SK-N-SH (cell line): ENCODE results near the gene RBM38. TPM values are rescaled to one million over a fixed set of nuclear protein-coding genes. Genes with fewer than 3 reads are reported as not detected.

Experiments used
- CTCF ChIA-PET: fragments of 300-600, 350-600 bp; formaldehyde crosslinking; extraction: SDS; loops from one replicate; lab custom pipeline; 2021; lab: Yijun Ruan, JAX
- POLR2A ChIA-PET: fragments of 350-600 bp; sonication (Branson Sonifier 250); formaldehyde crosslinking; extraction: SDS; loops from one replicate; lab custom pipeline; 2020; ENCODE audit warnings: antibody characterized with exemption, inconsistent platforms; lab: Yijun Ruan, JAX
- DNase-seq: peaks from one replicate; pipeline ENCODE4 v3.0.0; 2012
- H2AFZ ChIP-seq: fragments of 200-600 bp; sonication (generic); 2 replicates; pipeline ENCODE4 v1.8.1; 2016; ENCODE audit warnings: antibody characterized with exemption, mild to moderate bottlenecking, low read depth
- H3F3A ChIP-seq: fragments of 200-600 bp; sonication (generic); replicated peaks from 2 replicates; pipeline ENCODE3; 2016; ENCODE audit warnings: antibody characterized with exemption, mild to moderate bottlenecking; ENCODE audit not compliant: insufficient read depth
- H3K27ac ChIP-seq, 2 experiments: fragments of 200-500 bp in 1 of 2; fragments of 200-600 bp in 1 of 2; sonication (Bioruptor generic) in 1 of 2; sonication (generic), shearing (Covaris generic) in 1 of 2; 2 replicates each; pipeline versions ENCODE4 v1.5.1 to v1.6.1; 2014 to 2016; ENCODE audit warnings: low read depth in 2 of 2, inconsistent platforms in 1 of 2, low read length in 1 of 2, mild to moderate bottlenecking in 1 of 2, mixed read lengths in 1 of 2
- H3K27me3 ChIP-seq: fragments of 200-600 bp; sonication (generic), shearing (Covaris generic); 2 replicates; pipeline ENCODE4 v1.6.1; 2016; ENCODE audit warnings: mixed run types; ENCODE audit not compliant: insufficient read depth
- H3K36me3 ChIP-seq, 2 experiments: fragments of 200-500 bp in 1 of 2; fragments of 200-600 bp in 1 of 2; sonication (Bioruptor generic) in 1 of 2; sonication (generic) in 1 of 2; replicated peaks in 1 of 2; 2 replicates each; pipeline versions ENCODE3 to v1.5.1; 2014 to 2016; ENCODE audit warnings: low read length in 1 of 2, mild to moderate bottlenecking in 1 of 2; ENCODE audit not compliant: insufficient read depth in 2 of 2, control insufficient read depth in 1 of 2
- H3K4me1 ChIP-seq, 2 experiments: fragments of 200-500 bp in 1 of 2; fragments of 200-600 bp in 1 of 2; sonication (Bioruptor generic) in 1 of 2; sonication (generic), shearing (Covaris generic) in 1 of 2; 2 replicates each; pipeline versions ENCODE4 v1.5.1 to v1.6.1; 2014 to 2016; ENCODE audit warnings: low read depth in 1 of 2, low read length in 1 of 2, mixed run types in 1 of 2; ENCODE audit not compliant: insufficient read depth in 2 of 2, control insufficient read depth in 1 of 2
- H3K4me2 ChIP-seq: fragments of 200-600 bp; sonication (generic), shearing (Covaris generic); 2 replicates; pipeline ENCODE4 v1.6.1; 2017; ENCODE audit warnings: mixed run types
- H3K4me3 ChIP-seq, 2 experiments: fragments of 200-500 bp in 1 of 2; fragments of 200-600 bp in 1 of 2; sonication (Bioruptor generic) in 1 of 2; sonication (generic), shearing (Covaris generic) in 1 of 2; 2 replicates each; pipeline versions ENCODE4 v1.5.1 to v1.8.1; 2014 to 2016; ENCODE audit warnings: low read depth in 2 of 2, inconsistent platforms in 1 of 2, low read length in 1 of 2, mild to moderate bottlenecking in 1 of 2, mixed read lengths in 1 of 2, moderate library complexity in 1 of 2
- H3K79me2 ChIP-seq: fragments of 200-600 bp; sonication (generic); 2 replicates; pipeline ENCODE4 v1.8.1; 2017; ENCODE audit warnings: mild to moderate bottlenecking; ENCODE audit not compliant: insufficient read depth
- H3K9ac ChIP-seq: fragments of 200-600 bp; sonication (generic); 2 replicates; pipeline ENCODE4 v1.6.1; 2017; ENCODE audit warnings: mixed run types
- H3K9me2 ChIP-seq: fragments of 200-600 bp; sonication (generic); 2 replicates; pipeline ENCODE4 v1.6.1; 2017; ENCODE audit warnings: mixed run types
- H3K9me3 ChIP-seq: fragments of 200-600 bp; sonication (generic); 2 replicates; pipeline ENCODE4 v1.6.1; 2017; ENCODE audit warnings: mixed run types, mild to moderate bottlenecking, moderate library complexity
- H4K20me1 ChIP-seq: fragments of 200-600 bp; sonication (generic); 2 replicates; pipeline ENCODE4 v1.6.1; 2017; ENCODE audit warnings: mild to moderate bottlenecking, mixed run types; ENCODE audit not compliant: insufficient read depth
- EP300 ChIP-seq, 2 experiments: IDR thresholded peaks; 2 replicates each; pipeline versions ENCODE4 v1.4.0 to v1.6.1; 2012; ENCODE audit warnings: borderline replicate concordance in 1 of 2, low read depth in 1 of 2, low read length in 1 of 2
- FOSL2 ChIP-seq: IDR thresholded peaks from 2 replicates; pipeline ENCODE4 v1.4.0; 2012; ENCODE audit warnings: low read depth, mild to moderate bottlenecking, moderate library complexity, borderline replicate concordance
- FOXM1 ChIP-seq: IDR thresholded peaks from 2 replicates; pipeline ENCODE4 v1.4.0; 2012; ENCODE audit warnings: low read depth, mild to moderate bottlenecking
- GATA2 ChIP-seq: sonication (generic); formaldehyde crosslinking; IDR thresholded peaks from 2 replicates; pipeline ENCODE4 v1.5.0; 2020; ENCODE audit warnings: mild to moderate bottlenecking, missing genetic modification reagents
- JUND ChIP-seq: IDR thresholded peaks from 2 replicates; pipeline ENCODE4 v1.4.0; 2012
- MXI1 ChIP-seq: IDR thresholded peaks from 2 replicates; pipeline ENCODE4 v1.6.1; 2012; ENCODE audit warnings: mild to moderate bottlenecking, low read depth, low read length, improper control_type of control experiment
- POLR2AphosphoS5 ChIP-seq: IDR thresholded peaks from 2 replicates; pipeline ENCODE4 v1.6.1; 2012; ENCODE audit warnings: low read depth, low read length
- TAF1 ChIP-seq: IDR thresholded peaks from 2 replicates; pipeline ENCODE4 v1.6.1; 2012; ENCODE audit warnings: low read depth, mild to moderate bottlenecking, low read length, moderate library complexity, borderline replicate concordance
- TCF12 ChIP-seq: IDR thresholded peaks from 2 replicates; pipeline ENCODE4 v1.4.0; 2012
- TEAD4 ChIP-seq: IDR thresholded peaks from 2 replicates; pipeline ENCODE4 v1.4.0; 2012; ENCODE audit warnings: mild to moderate bottlenecking, borderline replicate concordance; ENCODE audit not compliant: insufficient read depth
- YY1 ChIP-seq: IDR thresholded peaks from 2 replicates; pipeline ENCODE4 v1.4.0; 2012; ENCODE audit warnings: low read depth, mild to moderate bottlenecking
- WGBS: methylation state at CpG from one replicate; pipeline ENCODE4 v1.1.6; 2017; ENCODE audit warnings: low lambda C conversion rate; 5-methylcytosine and 5-hydroxymethylcytosine counted together
- polyA plus RNA-seq, 3 experiments: library from polyadenylated mRNA; depleted of rRNA; stranded (reverse); fragments of >200 nt; gene quantifications; 2 replicates each; pipeline ENCODE4 v1.2.3, GENCODE V29; 2012
- TF ChIP-seq, protein P1 (sequence below): fragments of 150-350 bp; IDR thresholded peaks from 2 replicates; pipeline ENCODE4 v1.6.1; 2017; ENCODE audit warnings: antibody characterized with exemption, low read length, low read depth, borderline replicate concordance
- TF ChIP-seq, protein P2 (sequence below): fragments of 150-350 bp; IDR thresholded peaks from 2 replicates; pipeline ENCODE4 v1.6.1; 2016; ENCODE audit warnings: mild to moderate bottlenecking, low read depth, low read length
- TF ChIP-seq, protein P3 (sequence below): IDR thresholded peaks from 2 replicates; pipeline ENCODE4; 2012
- TF ChIP-seq, protein P4 (sequence below): IDR thresholded peaks from 2 replicates; pipeline ENCODE4 v1.6.1; 2012; ENCODE audit warnings: mild to moderate bottlenecking, low read depth, low read length, moderate library complexity

RBM38 gene
- polyA plus RNA-seq, 1 of the 3 experiments (the other 2 are of a cell fraction): 11.5 TPM

DNA sequence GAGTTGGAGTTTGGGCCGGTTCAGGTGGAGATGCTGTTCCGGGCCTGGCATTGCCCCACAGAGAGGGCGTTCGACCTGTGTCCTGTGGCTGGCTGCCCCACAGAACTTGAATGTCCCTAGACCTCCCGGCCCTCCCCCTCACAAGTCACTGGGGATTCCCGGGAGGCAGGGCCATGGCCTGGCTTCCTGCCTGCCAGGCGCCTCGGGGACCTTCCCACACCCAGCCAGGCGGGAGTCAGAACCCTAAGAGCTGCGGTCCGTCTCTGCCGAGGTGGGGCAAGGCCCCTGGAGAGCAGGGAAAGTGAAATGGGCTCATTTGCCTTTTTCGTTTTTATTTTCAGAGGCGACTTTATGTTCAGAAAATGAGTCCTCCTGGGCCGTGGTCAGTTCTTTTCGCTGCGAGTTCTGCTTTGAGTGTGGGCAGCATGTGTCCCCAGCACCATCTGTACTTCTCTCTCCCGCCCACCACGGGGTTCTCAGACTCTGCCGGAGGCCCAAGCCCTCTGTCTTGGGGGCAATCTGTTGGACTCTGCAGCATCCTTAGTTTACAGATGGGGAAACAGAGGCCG is 8.5 kb downstream of the RBM38 start:
- no peak overlapping the region for H3K4me2 ChIP-seq
- H3K27ac ChIP-seq: no peak overlapping the region
- ChIA-PET CTCF (interaction anchor here (1.4 kb wide), 1 partner anchor 94 kb away, joined by 3 read pairs; no protein-coding TSS in a partner anchor), POLR2A (no interaction called here)
- no peak overlapping the region for H3K4me3 ChIP-seq
- H3K4me1 ChIP-seq: peaks cover 0 to 19% of the 10 kb centered on the region in 2 experiments; a peak in 1 of 4 replicates
- H3K36me3 ChIP-seq: peaks cover 0 to 51% of the 10 kb centered on the region in 2 experiments
- no peaks in the 10 kb centered on the region for H3K9me3 ChIP-seq
- 85% methylated on average over 16 of the region's 21 CpGs for WGBS
- no peaks in the 10 kb centered on the region for H3K27me3 ChIP-seq
- no peak overlapping the region for H2AFZ ChIP-seq
- DNase-seq: no peak
- H3K79me2 ChIP-seq: no peaks in the 10 kb centered on the region
- H3F3A ChIP-seq: no peaks in the 10 kb centered on the region
- H3K9me2 ChIP-seq: no peaks in the 10 kb centered on the region
- H4K20me1 ChIP-seq: no peaks in the 10 kb centered on the region
- TF ChIP-seq, protein P1, sequence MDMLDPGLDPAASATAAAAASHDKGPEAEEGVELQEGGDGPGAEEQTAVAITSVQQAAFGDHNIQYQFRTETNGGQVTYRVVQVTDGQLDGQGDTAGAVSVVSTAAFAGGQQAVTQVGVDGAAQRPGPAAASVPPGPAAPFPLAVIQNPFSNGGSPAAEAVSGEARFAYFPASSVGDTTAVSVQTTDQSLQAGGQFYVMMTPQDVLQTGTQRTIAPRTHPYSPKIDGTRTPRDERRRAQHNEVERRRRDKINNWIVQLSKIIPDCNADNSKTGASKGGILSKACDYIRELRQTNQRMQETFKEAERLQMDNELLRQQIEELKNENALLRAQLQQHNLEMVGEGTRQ: no peak
- no peak for TF ChIP-seq YY1
- TF ChIP-seq, protein P2, sequence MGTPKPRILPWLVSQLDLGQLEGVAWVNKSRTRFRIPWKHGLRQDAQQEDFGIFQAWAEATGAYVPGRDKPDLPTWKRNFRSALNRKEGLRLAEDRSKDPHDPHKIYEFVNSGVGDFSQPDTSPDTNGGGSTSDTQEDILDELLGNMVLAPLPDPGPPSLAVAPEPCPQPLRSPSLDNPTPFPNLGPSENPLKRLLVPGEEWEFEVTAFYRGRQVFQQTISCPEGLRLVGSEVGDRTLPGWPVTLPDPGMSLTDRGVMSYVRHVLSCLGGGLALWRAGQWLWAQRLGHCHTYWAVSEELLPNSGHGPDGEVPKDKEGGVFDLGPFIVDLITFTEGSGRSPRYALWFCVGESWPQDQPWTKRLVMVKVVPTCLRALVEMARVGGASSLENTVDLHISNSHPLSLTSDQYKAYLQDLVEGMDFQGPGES: no peak
- no peak for TF ChIP-seq GATA2 (CRISPR knock-in tag)
- TF ChIP-seq JUND: no peak
- no peak for TF ChIP-seq MXI1
- TF ChIP-seq POLR2AphosphoS5: no peak
- TF ChIP-seq, protein P3, sequence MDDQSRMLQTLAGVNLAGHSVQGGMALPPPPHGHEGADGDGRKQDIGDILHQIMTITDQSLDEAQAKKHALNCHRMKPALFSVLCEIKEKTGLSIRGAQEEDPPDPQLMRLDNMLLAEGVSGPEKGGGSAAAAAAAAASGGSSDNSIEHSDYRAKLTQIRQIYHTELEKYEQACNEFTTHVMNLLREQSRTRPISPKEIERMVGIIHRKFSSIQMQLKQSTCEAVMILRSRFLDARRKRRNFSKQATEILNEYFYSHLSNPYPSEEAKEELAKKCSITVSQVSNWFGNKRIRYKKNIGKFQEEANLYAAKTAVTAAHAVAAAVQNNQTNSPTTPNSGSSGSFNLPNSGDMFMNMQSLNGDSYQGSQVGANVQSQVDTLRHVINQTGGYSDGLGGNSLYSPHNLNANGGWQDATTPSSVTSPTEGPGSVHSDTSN: no peak
- no peak for TF ChIP-seq TAF1
- TF ChIP-seq EP300 (IDR thresholded peaks at IDR 0.05; ENCODE audit: borderline replicate concordance in 1 of 2, low read depth in 1 of 2, low read length in 1 of 2): no peak
- TF ChIP-seq, protein P4, sequence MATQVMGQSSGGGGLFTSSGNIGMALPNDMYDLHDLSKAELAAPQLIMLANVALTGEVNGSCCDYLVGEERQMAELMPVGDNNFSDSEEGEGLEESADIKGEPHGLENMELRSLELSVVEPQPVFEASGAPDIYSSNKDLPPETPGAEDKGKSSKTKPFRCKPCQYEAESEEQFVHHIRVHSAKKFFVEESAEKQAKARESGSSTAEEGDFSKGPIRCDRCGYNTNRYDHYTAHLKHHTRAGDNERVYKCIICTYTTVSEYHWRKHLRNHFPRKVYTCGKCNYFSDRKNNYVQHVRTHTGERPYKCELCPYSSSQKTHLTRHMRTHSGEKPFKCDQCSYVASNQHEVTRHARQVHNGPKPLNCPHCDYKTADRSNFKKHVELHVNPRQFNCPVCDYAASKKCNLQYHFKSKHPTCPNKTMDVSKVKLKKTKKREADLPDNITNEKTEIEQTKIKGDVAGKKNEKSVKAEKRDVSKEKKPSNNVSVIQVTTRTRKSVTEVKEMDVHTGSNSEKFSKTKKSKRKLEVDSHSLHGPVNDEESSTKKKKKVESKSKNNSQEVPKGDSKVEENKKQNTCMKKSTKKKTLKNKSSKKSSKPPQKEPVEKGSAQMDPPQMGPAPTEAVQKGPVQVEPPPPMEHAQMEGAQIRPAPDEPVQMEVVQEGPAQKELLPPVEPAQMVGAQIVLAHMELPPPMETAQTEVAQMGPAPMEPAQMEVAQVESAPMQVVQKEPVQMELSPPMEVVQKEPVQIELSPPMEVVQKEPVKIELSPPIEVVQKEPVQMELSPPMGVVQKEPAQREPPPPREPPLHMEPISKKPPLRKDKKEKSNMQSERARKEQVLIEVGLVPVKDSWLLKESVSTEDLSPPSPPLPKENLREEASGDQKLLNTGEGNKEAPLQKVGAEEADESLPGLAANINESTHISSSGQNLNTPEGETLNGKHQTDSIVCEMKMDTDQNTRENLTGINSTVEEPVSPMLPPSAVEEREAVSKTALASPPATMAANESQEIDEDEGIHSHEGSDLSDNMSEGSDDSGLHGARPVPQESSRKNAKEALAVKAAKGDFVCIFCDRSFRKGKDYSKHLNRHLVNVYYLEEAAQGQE: no peak
- TF ChIP-seq TEAD4: no peak
- TF ChIP-seq FOXM1: no peak
- TF ChIP-seq TCF12: no peak
- no peak for TF ChIP-seq FOSL2
- no peak overlapping the region for H3K9ac ChIP-seq
